Stimulated activated CD4-positive, alpha-beta T cell treated with anti-CD3 and anti-CD28 coated beads, Interleukin-1b, Interleukin-23, amount 100 ng/mL, for 24 hours (primary cell): ENCODE measurements around the gene LETMD1.
"Not testable (repeated sequence)": the region's sequence is repeated elsewhere in the genome, so short reads cannot be mapped to it uniquely, and the experiment has no call there.

Experiments used
- DNase-seq, 4 experiments: peaks; one replicate each; pipeline ENCODE4 v3.0.0-alpha.2; 2020; ENCODE audit warnings: low read depth in 4 of 4, low spot score in 1 of 4

The LETMD1 gene

DNA sequence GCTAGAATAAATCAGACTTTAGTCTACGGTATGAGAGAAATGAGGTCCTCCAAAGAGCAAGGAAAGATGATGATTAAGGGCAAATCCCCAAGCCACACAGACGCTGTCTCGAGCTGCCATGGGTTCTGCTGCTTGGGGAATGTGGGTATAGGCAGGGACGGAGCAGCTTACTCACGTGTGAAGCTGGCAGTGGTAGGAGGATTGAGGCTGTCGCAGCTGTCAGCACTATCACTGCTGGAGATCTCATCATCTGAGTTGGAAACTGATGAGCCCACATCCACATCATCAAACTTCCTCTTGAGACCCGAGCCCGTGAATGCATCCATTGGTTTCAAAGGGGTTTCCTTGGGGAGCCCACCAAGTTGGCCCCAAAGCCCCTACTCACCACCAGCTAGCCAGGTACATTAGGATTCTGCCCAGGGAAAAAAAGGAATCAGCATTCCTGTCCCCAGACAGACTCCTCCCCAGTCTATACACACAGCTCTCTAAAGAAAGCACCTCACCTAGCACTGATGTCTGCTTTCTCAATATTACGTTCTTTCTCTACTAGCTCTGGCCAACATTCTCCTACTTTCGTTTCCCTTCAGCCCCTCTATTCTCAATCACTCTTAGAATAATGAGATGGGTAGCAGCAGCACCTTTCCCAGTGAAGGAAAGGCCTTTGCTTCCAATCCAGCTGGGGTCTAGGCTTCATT lies 28.3 kb downstream of the LETMD1 start:
- DNase-seq, result no peak

DNA sequence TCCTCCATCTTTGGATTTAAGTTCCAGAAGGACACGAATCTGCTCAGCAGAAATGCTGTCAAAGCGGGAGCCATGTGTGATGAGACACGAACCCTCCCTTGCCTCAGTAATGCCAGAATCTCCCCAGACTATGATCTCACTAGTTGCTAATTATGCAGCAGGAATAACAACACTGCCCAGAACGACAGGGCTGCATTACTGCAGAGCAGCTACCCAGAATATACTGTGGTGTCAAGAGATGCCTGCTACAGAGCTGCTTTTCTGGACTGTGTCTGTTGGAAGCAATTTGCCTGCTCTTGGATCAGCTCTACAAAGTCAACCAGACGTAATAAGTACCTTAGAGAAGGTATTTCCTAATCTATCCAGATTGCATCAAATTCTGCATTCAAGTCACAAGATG lies 29.8 kb downstream of the LETMD1 start:
- DNase-seq, result no peak

DNA sequence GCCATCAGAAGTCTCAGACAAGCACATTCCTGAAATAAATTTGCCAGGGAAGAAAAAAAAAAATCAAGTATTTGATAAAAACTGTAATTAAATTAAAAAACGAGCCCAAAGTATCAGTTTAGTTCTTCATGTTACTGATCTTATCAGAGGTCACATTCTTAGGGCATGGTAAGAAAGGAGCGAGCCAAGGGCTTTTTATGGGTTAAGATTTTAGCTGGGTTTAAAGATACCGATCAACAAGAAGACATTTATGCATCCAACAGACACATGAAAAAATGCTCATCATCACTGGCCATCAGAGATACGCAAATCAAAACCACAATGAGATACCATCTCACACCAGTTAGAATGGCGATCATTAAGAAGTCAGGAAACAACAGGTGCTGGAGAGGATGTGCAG lies 30.2 kb downstream of the LETMD1 start:
- not testable (repeated sequence) for DNase-seq

DNA sequence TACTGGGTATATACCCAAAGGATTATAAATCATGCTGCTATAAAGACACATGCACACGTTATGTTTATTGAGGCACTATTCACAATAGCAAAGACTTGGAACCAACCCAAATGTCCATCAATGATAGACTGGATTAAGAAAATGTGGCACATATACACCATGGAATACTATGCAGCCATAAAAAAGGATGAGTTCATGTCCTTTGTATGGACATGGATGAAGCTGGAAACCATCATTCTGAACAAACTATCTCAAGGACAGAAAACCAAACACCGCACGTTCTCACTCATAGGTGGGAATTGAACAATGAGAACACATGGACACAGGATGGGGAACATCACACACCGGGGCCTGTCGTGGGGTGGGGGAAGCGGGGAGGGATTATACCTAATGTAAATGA lies 30.7 kb downstream of the LETMD1 start:
- not testable (repeated sequence) for DNase-seq

DNA sequence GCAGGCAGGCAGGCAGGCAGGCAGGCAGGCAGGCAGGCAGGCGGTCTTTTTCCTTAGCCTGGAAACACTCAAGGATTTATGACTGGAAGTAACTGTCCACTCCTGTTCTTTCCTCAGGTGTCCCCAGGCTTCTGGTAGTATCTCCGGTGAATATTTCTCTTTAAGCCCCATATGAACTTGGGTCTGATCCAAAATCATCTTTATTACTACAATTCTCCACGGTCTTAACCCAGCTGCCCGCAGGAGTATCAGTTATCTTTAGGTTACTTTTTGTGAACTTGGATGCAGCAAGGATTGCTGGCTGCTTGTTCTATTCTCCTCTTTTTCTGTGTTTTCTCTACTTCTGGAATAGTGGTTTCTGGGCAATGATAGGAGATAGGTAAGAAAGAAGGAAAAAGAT lies 32.0 kb downstream of the LETMD1 start:
- no peak for DNase-seq

DNA sequence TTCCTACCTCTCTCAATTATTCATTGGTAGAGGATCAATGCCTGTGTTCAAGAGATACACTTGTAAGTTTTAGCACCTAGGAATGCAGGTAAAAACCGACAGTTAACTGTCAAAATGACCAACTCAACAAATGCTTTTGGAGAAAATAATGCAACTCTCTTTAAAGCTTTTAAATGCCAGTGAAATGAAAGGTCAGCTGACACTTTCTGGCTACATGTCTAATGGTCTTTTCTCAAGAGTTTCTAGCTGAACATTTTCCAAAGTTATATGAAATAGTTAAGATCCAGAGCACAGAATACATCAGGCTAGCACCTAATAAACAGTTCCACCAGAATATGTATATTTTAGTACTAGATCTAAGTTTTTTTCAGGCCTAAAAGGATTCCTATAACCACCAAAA lies 33.3 kb downstream of the LETMD1 start:
- no peak for DNase-seq

DNA sequence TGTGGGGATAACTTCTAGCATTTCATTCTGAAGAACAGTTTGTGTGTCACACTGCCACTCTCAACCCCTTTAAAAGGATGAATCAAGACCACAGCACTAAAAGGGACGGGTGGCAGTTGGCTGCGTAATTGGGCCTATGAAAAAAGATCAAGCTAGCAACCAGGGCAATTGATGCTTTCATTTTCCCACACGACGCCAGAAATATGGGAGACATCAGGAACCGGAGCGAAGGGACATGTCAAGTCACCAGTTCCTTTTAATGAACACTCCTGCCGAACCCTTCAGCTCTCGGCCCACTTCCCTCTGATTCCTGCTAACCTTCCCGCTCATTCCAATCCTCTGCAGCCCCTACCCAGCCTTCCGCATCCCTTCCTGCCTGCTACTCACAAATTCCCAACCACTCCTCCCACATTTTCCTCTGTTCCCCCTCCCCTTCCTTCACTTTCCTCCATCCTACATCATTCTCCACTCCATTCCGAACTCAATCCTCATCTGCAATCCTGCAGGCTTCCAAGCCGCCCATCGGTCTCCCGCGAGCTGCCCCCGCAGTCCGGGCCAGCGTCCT lies 34.5 kb downstream of the LETMD1 start:
- DNase-seq, result no peak

DNA sequence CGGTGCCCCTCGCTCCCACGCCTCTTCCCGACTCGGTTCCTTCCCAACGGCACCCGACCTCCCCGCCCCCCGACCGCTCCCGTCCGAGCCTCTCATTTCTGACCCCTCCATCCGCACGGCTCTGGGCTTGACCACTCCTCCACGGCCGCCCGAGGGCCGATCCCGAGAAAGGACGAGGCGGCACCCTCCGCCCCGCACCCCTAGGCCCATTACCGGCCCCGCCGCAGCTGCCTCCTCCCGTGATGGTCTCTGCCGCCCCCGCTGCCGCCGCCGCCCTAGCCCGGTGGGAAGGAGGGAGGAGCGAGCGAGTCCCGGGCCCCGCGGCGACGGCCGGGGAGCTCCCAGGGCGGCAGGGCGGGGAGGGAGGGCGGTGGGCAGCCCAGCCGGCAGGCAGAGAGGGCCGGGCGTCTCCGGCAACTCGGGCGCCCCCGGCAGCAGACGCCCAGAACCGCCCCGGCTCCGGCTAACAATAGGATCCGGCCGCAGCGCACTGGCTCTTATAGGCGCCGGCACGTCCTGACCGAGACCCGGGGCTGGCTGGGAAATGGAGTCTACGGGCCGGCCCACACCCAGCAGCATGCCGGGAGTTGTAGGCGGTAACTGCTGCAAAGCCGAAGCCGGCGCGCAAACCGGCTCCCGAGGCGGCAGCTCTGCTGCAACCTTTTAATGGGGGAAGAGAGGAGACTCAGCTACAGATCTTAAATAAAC lies 35.2 kb downstream of the LETMD1 start, which contains the start of gene CSRNP2:
Gene CSRNP2 (minus strand): TSS at position 471 of the 708 bp plus-strand sequence. CDS start 7,035 bp downstream, outside the sequence.
- peak; percentile 77 to 92 (median 90) for DNase-seq

DNA sequence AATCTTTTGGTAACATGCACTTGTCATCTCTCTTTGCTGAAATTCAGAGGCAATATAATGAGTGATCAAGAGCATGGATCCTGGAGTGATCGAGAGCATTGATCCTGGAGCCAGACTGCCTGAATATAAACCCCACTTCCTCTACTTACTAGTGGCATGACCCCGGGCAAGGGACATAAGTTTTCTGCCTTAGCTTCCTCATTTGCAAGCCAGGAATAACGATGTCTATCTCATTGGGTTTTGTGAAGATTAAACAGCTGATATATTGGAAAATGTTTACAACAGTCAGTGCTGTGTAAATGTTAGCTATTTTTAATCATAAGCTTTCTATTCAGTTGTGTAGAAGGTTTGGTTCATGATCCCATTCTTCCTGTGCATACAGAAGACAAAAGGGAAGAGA lies 37.6 kb downstream of the LETMD1 start:
- DNase-seq, result no peak

DNA sequence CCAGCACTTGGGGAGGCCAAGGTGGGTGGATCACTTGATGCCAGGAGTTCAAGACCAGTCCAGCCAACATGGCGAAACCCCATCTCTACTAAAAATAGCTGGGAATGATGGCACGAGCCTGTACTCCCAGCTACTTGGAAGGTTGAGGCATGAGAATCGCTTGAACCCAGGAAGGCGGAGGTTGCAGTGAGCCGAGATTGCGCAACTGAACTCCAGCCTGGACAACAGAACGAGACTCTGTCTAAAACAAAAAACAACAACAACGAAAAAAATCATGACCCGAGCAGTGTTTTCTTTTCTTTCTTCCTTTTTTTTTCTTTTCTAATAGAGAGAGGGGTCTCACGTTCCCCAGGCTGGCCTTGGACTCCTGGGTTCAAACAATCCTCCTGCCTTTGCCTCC lies 38.8 kb downstream of the LETMD1 start:
- DNase-seq, result no peak

DNA sequence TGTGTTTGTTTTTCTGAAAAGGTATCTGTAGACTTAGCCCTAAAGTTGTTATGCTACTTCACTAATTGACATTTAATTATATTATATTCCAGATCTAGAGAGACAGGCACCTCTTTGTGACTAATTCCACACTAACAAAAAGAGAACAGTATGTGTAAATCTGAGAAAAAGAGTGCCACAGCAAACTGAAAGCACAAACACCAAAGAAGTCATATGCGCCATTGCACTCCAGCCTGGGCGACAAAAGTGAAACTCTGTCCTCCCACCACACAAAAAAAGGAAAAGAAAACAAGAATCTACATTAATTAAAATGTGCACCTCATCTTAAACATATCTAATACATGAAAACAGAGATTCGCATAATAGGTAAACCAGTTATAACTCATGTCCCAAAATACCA lies 39.7 kb downstream of the LETMD1 start:
- no peak for DNase-seq

DNA sequence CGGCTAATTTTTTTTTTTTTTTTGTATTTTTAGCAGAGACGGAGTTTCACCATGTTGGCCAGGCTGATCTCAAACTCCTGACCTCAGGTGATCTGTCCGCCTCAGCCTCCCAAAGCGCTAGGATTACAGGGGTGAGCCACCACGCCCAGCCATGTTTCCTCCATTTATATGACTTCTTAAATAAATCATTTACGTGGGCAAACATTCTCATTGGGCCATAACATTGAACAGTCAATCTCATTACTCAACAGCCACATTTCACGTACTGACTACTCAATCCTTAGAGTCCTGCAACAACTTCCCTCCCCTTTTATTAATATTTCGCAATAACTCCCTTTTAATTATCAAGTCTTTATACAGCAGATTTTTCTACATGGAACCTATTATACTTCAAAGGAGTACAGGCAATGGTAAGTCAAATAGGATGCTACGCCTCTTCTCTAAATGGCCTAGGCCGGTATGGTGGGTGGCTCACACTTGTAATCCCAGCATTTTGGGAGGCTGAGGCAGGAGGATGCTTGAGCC lies 42.6 kb downstream of the LETMD1 start:
- no peak for DNase-seq

DNA sequence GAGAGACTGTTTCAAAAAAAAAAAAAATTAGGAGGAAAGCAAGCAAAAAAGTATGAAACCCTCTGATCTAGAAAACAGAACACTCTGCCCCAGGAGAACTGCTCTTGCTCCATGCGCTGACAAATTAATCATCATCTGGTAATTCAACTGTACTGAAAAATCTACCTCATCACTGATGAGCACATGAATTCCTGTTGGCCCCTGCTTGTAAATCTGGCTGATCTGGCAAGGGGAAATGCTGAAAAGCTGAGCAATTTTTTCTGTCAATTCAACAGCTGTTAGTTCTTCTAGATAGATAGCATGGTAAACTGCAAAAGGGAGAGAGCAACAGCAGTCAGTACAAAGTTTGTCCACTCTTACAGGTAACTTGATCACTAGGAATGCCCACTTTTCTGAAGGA lies 50.5 kb downstream of the LETMD1 start:
- no peak for DNase-seq

DNA sequence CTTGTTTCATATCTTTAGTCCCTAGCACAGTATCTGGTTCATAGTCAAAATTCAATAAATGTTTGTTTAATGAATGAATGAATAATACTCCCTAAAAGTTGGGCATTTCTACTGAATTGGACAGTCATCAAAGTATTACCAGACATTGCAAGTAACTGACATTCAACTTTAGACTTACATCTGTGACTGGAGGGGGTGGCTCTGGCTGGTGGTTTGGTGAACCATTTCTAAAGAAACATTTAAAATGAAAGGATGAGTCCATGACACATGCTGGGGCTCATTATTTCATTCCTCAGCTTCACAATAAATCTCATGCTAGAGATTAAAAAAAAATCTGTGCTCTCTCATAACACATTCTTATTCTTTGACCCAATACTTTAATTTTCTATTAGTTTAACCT lies 55.9 kb downstream of the LETMD1 start:
- no peak for DNase-seq

DNA sequence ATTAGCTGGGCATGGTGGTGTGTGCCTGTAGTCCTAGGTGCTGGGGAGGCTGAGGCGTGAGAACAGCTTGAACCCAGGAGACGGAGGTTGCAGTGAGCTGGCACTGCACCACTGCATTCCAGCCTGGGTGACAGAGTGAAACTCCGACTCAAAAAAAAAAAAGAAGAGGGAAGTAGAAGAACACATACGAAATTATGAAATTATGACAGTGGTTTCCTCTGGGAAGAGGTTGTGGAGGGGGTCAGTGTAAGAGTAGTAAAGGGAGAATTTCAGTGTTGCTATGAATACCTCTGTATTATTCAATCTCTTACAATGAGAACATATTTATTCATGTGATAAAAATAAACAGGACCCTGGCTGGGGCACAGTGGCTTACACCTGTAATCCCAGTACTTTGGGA lies 60.0 kb downstream of the LETMD1 start:
- DNase-seq, result no peak
